Muscle layer of duodenum (tissue), 2 donors: ENCODE data around the gene FCGR2B.
"Not testable (repeated sequence)": the region's sequence is repeated elsewhere in the genome, so short reads cannot be mapped to it uniquely, and the experiment has no call there.

Experiments
- H3K27ac ChIP-seq: one replicate; pipeline ENCODE4 v1.7.0; 2013; ENCODE audit warnings: mild to moderate bottlenecking, low read length
- H3K27me3 ChIP-seq: one replicate; pipeline ENCODE4 v1.7.0; 2013; ENCODE audit warnings: low read depth, mild to moderate bottlenecking, control low read depth, low read length
- H3K36me3 ChIP-seq, 2 donors: one replicate each; pipeline ENCODE4 v1.7.0; 2013; ENCODE audit warnings: low read length in 2 of 2, control low read depth in 1 of 2, mild to moderate bottlenecking in 1 of 2; ENCODE audit not compliant: insufficient read depth in 2 of 2, control insufficient read depth in 1 of 2
- H3K4me1 ChIP-seq, 2 donors: one replicate each; pipeline ENCODE4 v1.7.0; 2013; ENCODE audit warnings: low read length in 2 of 2, mild to moderate bottlenecking in 2 of 2, control low read depth in 1 of 2, moderate library complexity in 1 of 2; ENCODE audit not compliant: insufficient read depth in 2 of 2, control insufficient read depth in 1 of 2
- H3K4me3 ChIP-seq, 2 donors: one replicate each; pipeline ENCODE4 v1.7.0; 2013; ENCODE audit warnings: low read length in 2 of 2, low read depth in 1 of 2, mild to moderate bottlenecking in 1 of 2
- H3K9me3 ChIP-seq, 2 donors: one replicate each; pipeline ENCODE4 v1.7.0; 2013; ENCODE audit warnings: low read length in 2 of 2, control low read depth in 1 of 2, mild to moderate bottlenecking in 1 of 2; ENCODE audit not compliant: control insufficient read depth in 1 of 2
- donor health status: healthy.

Gene FCGR2B

GRCh38 chr1:161681879-161682278 lies 18.9 kb downstream of the FCGR2B start:
- no peak overlapping the region for H3K27ac ChIP-seq
- no peak overlapping the region for H3K4me3 ChIP-seq
- H3K36me3 ChIP-seq: no peaks in the 10 kb centered on the region
- no peaks in the 10 kb centered on the region for H3K9me3 ChIP-seq
- H3K27me3 ChIP-seq: no peaks in the 10 kb centered on the region
- no peaks in the 10 kb centered on the region for H3K4me1 ChIP-seq

GRCh38 chr1:161688946-161689345 lies 26.0 kb downstream of the FCGR2B start:
- Histone ChIP-seq H3K27ac (no peak overlapping the region), H3K36me3 (no peaks in the 10 kb centered on the region), H3K27me3 (no peaks in the 10 kb centered on the region), H3K4me3 (no peak overlapping the region), H3K9me3 (no peaks in the 10 kb centered on the region), H3K4me1 (no peaks in the 10 kb centered on the region)

- Histone ChIP-seq H3K27ac (no peak overlapping the region), H3K36me3 (no peaks in the 10 kb centered on the region), H3K4me1 (no peaks in the 10 kb centered on the region), H3K27me3 (no peaks in the 10 kb centered on the region), H3K9me3 (no peaks in the 10 kb centered on the region), H3K4me3 (no peak overlapping the region)
These were observed 28.9 kb downstream of the FCGR2B start for GRCh38 chr1:161691846-161692245.

GRCh38 chr1:161693020-161693712 lies 30.2 kb downstream of the FCGR2B start:
- not testable (repeated sequence) for H3K4me1 ChIP-seq, H3K36me3 ChIP-seq, H3K9me3 ChIP-seq, H3K27me3 ChIP-seq, H3K27ac ChIP-seq, H3K4me3 ChIP-seq

GRCh38 chr1:161698302-161698701 lies 35.4 kb downstream of the FCGR2B start:
- not testable (repeated sequence) for H3K9me3 ChIP-seq, H3K27ac ChIP-seq, H3K36me3 ChIP-seq, H3K4me1 ChIP-seq, H3K4me3 ChIP-seq, H3K27me3 ChIP-seq

- no peaks in the 10 kb centered on the region for H3K36me3 ChIP-seq
- no peaks in the 10 kb centered on the region for H3K27me3 ChIP-seq
- H3K4me1 ChIP-seq: no peaks in the 10 kb centered on the region
- no peak overlapping the region for H3K4me3 ChIP-seq
- no peak overlapping the region for H3K27ac ChIP-seq
- no peaks in the 10 kb centered on the region for H3K9me3 ChIP-seq
These were observed 39.3 kb downstream of the FCGR2B start for GRCh38 chr1:161702250-161702649.

- H3K4me3 ChIP-seq: no peak overlapping the region
- H3K36me3 ChIP-seq: no peaks in the 10 kb centered on the region
- no peaks in the 10 kb centered on the region for H3K9me3 ChIP-seq
- no peak overlapping the region for H3K27ac ChIP-seq
- no peaks in the 10 kb centered on the region for H3K4me1 ChIP-seq
- H3K27me3 ChIP-seq: no peaks in the 10 kb centered on the region
These were observed 42.6 kb downstream of the FCGR2B start for GRCh38 chr1:161705537-161705936.

GRCh38 chr1:161706113-161706481 lies 43.2 kb downstream of the FCGR2B start:
- H3K27ac ChIP-seq: no peak overlapping the region
- H3K4me1 ChIP-seq: no peaks in the 10 kb centered on the region
- H3K9me3 ChIP-seq: no peaks in the 10 kb centered on the region
- no peaks in the 10 kb centered on the region for H3K36me3 ChIP-seq
- no peak overlapping the region for H3K4me3 ChIP-seq
- H3K27me3 ChIP-seq: no peaks in the 10 kb centered on the region

GRCh38 chr1:161706482-161707347 lies 43.8 kb downstream of the FCGR2B start, which contains the start of gene FCRLA:
Gene FCRLA, plus strand, starts transcription at chr1:161707229. Its CDS starts 36 bp downstream, at chr1:161707265.
- H3K36me3 ChIP-seq: no peaks in the 10 kb centered on the region
- H3K27me3 ChIP-seq: no peaks in the 10 kb centered on the region
- no peaks in the 10 kb centered on the region for H3K4me1 ChIP-seq
- H3K4me3 ChIP-seq: no peak within 1 kb of the TSS
- no peak within 1 kb of the TSS for H3K27ac ChIP-seq
- H3K9me3 ChIP-seq: no peaks in the 10 kb centered on the region

GRCh38 chr1:161707503-161707902 lies 44.6 kb downstream of the FCGR2B start:
- Histone ChIP-seq H3K9me3 (no peaks in the 10 kb centered on the region), H3K27me3 (no peaks in the 10 kb centered on the region), H3K4me1 (no peaks in the 10 kb centered on the region), H3K27ac (no peak overlapping the region), H3K4me3 (no peak overlapping the region), H3K36me3 (no peaks in the 10 kb centered on the region)

- H3K4me3 ChIP-seq: no peak overlapping the region
These were observed 46.4 kb downstream of the FCGR2B start for GRCh38 chr1:161709373-161709772.

More at GRCh38 chr1:161709373-161709772, 46.4 kb downstream of the FCGR2B start:
- Histone ChIP-seq H3K9me3 (no peaks in the 10 kb centered on the region), H3K27ac (no peak overlapping the region), H3K4me1 (no peaks in the 10 kb centered on the region), H3K36me3 (no peaks in the 10 kb centered on the region), H3K27me3 (no peaks in the 10 kb centered on the region)
